ENCODE measurements around the gene VAV3.

- TF ChIP-seq CTCF (IDR thresholded peaks at IDR 0.05) (no peak), POLR2A (IDR thresholded peaks at IDR 0.05) (no peak), POLR2AphosphoS5 (IDR thresholded peaks at IDR 0.05) (no peak), EP300 (IDR thresholded peaks at IDR 0.05; ENCODE audit: low read depth) (no peak)
Measured at GRCh38 chr1:107889524-107889923, 75.5 kb downstream of the VAV3 start.

All from transverse colon (tissue), 4 donors.